ENCODE data around the gene PLB1.

PLB1 gene

GRCh38 chr2:28610583-28611201 is 114.8 kb downstream of the PLB1 start:
- peak overlapping the region; percentile 47 to 78 for H3K18ac ChIP-seq (ENCODE audit: low read depth in 1 of 2, low read length in 2 of 2)
- H2BK5ac ChIP-seq (ENCODE audit: low read depth, low read length, poor library complexity, severe bottlenecking): no peak overlapping the region
- WGBS: 17% methylated on average over 8 of the region's 8 CpGs
- H3K4me1 ChIP-seq (ENCODE audit: control insufficient read depth, insufficient read depth, low read depth, low read length): peaks cover 40% of the 10 kb centered on the region
- DNase-seq: peak; percentile 87
- H2BK120ac ChIP-seq (ENCODE audit: low read depth, low read length): no peak overlapping the region
- peak overlapping the region; percentile 47 to 64 for H2BK12ac ChIP-seq (ENCODE audit: low read length in 2 of 2)
- peak overlapping the region; percentile 22 for H3K4me2 ChIP-seq (ENCODE audit: low read length, poor library complexity, severe bottlenecking)
- H3K4ac ChIP-seq (ENCODE audit: low read depth in 1 of 2, low read length in 2 of 2): no peak overlapping the region
- no peak overlapping the region for H3K9ac ChIP-seq (ENCODE audit: low read length)
- peak overlapping the region; percentile 7 for H2AFZ ChIP-seq (ENCODE audit: low read depth, low read length)
- H3K27ac ChIP-seq (ENCODE audit: low read length, poor library complexity, severe bottlenecking): peak overlapping the region; percentile 66
- no peaks in the 10 kb centered on the region for H3K9me3 ChIP-seq (ENCODE audit: control insufficient read depth, low read length)
- no peaks in the 10 kb centered on the region for H3K27me3 ChIP-seq (ENCODE audit: control insufficient read depth in 1 of 2, insufficient read depth in 1 of 2, low read length in 2 of 2)
- H3K23ac ChIP-seq (ENCODE audit: low read length in 2 of 2): no peak overlapping the region
- peak overlapping the region; percentile 40 for H2AK5ac ChIP-seq (ENCODE audit: low read length, severe bottlenecking)
- H3K36me3 ChIP-seq (ENCODE audit: control insufficient read depth in 1 of 2, insufficient read depth in 2 of 2, low read depth in 1 of 2, low read length in 2 of 2): no peaks in the 10 kb centered on the region
- peaks cover 2% of the 10 kb centered on the region for H3K79me1 ChIP-seq (replicated peaks; ENCODE audit: low read length, poor library complexity, severe bottlenecking)
- H4K91ac ChIP-seq (ENCODE audit: low read length): no peak overlapping the region
- no peak overlapping the region for H3K4me3 ChIP-seq (ENCODE audit: insufficient read depth in 1 of 2, low read depth in 1 of 2, low read length in 2 of 2)
- peak overlapping the region; percentile 74 for H2BK15ac ChIP-seq (ENCODE audit: low read depth, poor library complexity, severe bottlenecking)
- H4K8ac ChIP-seq (ENCODE audit: low read length): peak overlapping the region; percentile 64
- peak overlapping the region in 1 of 2 experiments; percentile 69 for H3K14ac ChIP-seq (ENCODE audit: low read length in 2 of 2)

GRCh38 chr2:28612131-28612812 is 116.4 kb downstream of the PLB1 start:
- Histone ChIP-seq H2BK12ac (ENCODE audit: low read length in 2 of 2) (peak overlapping the region in 1 of 2 experiments; percentile 66), H3K9ac (ENCODE audit: low read length) (no peak overlapping the region), H3K4me2 (ENCODE audit: low read length, poor library complexity, severe bottlenecking) (no peak overlapping the region), H3K27me3 (ENCODE audit: control insufficient read depth in 1 of 2, insufficient read depth in 1 of 2, low read length in 2 of 2) (no peaks in the 10 kb centered on the region), H4K8ac (ENCODE audit: low read length) (no peak overlapping the region), H2AK5ac (ENCODE audit: low read length, severe bottlenecking) (peak overlapping the region; percentile 97), H3K36me3 (ENCODE audit: control insufficient read depth in 1 of 2, insufficient read depth in 2 of 2, low read depth in 1 of 2, low read length in 2 of 2) (no peaks in the 10 kb centered on the region), H2BK5ac (ENCODE audit: low read depth, low read length, poor library complexity, severe bottlenecking) (no peak overlapping the region), H2BK120ac (ENCODE audit: low read depth, low read length) (no peak overlapping the region), H3K4me1 (ENCODE audit: control insufficient read depth, insufficient read depth, low read depth, low read length) (peaks cover 32% of the 10 kb centered on the region), H3K18ac (ENCODE audit: low read depth in 1 of 2, low read length in 2 of 2) (peak overlapping the region in 1 of 2 experiments; percentile 31), H3K27ac (ENCODE audit: low read length, poor library complexity, severe bottlenecking) (no peak overlapping the region), H3K14ac (ENCODE audit: low read length in 2 of 2) (no peak overlapping the region), H2AFZ (ENCODE audit: low read depth, low read length) (no peak overlapping the region), H2BK15ac (ENCODE audit: low read depth, poor library complexity, severe bottlenecking) (no peak overlapping the region), H4K91ac (ENCODE audit: low read length) (no peak overlapping the region), H3K4ac (ENCODE audit: low read depth in 1 of 2, low read length in 2 of 2) (no peak overlapping the region), H3K9me3 (ENCODE audit: control insufficient read depth, low read length) (no peaks in the 10 kb centered on the region), H3K4me3 (ENCODE audit: insufficient read depth in 1 of 2, low read depth in 1 of 2, low read length in 2 of 2) (no peak overlapping the region), H3K79me1 (replicated peaks; ENCODE audit: low read length, poor library complexity, severe bottlenecking) (peaks cover 2% of the 10 kb centered on the region), H3K23ac (ENCODE audit: low read length in 2 of 2) (no peak overlapping the region)
- no peak for DNase-seq
- WGBS: 93% methylated on average over 8 of the region's 9 CpGs

- H3K79me1 ChIP-seq (replicated peaks; ENCODE audit: low read length, poor library complexity, severe bottlenecking): peaks cover 2% of the 10 kb centered on the region
- peak overlapping the region; percentile 42 for H3K27ac ChIP-seq (ENCODE audit: low read length, poor library complexity, severe bottlenecking)
- H3K4me2 ChIP-seq (ENCODE audit: low read length, poor library complexity, severe bottlenecking): no peak overlapping the region
- no peak overlapping the region for H3K18ac ChIP-seq (ENCODE audit: low read depth in 1 of 2, low read length in 2 of 2)
- no peak overlapping the region for H4K91ac ChIP-seq (ENCODE audit: low read length)
- H3K27me3 ChIP-seq (ENCODE audit: control insufficient read depth in 1 of 2, insufficient read depth in 1 of 2, low read length in 2 of 2): no peaks in the 10 kb centered on the region
- no peaks in the 10 kb centered on the region for H3K9me3 ChIP-seq (ENCODE audit: control insufficient read depth, low read length)
- no peak overlapping the region for H2AK5ac ChIP-seq (ENCODE audit: low read length, severe bottlenecking)
- H2BK15ac ChIP-seq (ENCODE audit: low read depth, poor library complexity, severe bottlenecking): no peak overlapping the region
- DNase-seq: no peak
- H2BK120ac ChIP-seq (ENCODE audit: low read depth, low read length): no peak overlapping the region
- H2BK5ac ChIP-seq (ENCODE audit: low read depth, low read length, poor library complexity, severe bottlenecking): no peak overlapping the region
- H3K23ac ChIP-seq (ENCODE audit: low read length in 2 of 2): no peak overlapping the region
- peaks cover 29% of the 10 kb centered on the region for H3K4me1 ChIP-seq (ENCODE audit: control insufficient read depth, insufficient read depth, low read depth, low read length)
- no peak overlapping the region for H3K14ac ChIP-seq (ENCODE audit: low read length in 2 of 2)
- H3K4ac ChIP-seq (ENCODE audit: low read depth in 1 of 2, low read length in 2 of 2): no peak overlapping the region
- no peak overlapping the region for H2AFZ ChIP-seq (ENCODE audit: low read depth, low read length)
- H2BK12ac ChIP-seq (ENCODE audit: low read length in 2 of 2): no peak overlapping the region
- H3K36me3 ChIP-seq (ENCODE audit: control insufficient read depth in 1 of 2, insufficient read depth in 2 of 2, low read depth in 1 of 2, low read length in 2 of 2): no peaks in the 10 kb centered on the region
- no peak overlapping the region for H3K9ac ChIP-seq (ENCODE audit: low read length)
- 76% methylated on average over 2 of the region's 2 CpGs for WGBS
- no peak overlapping the region for H3K4me3 ChIP-seq (ENCODE audit: insufficient read depth in 1 of 2, low read depth in 1 of 2, low read length in 2 of 2)
- H4K8ac ChIP-seq (ENCODE audit: low read length): no peak overlapping the region
Measured at GRCh38 chr2:28613186-28613585, 117.3 kb downstream of the PLB1 start.

- H3K27me3 ChIP-seq (ENCODE audit: control insufficient read depth in 1 of 2, insufficient read depth in 1 of 2, low read length in 2 of 2): no peaks in the 10 kb centered on the region
- H4K8ac ChIP-seq (ENCODE audit: low read length): peak overlapping the region; percentile 53
- peaks cover 2% of the 10 kb centered on the region for H3K79me1 ChIP-seq (replicated peaks; ENCODE audit: low read length, poor library complexity, severe bottlenecking)
- no peak overlapping the region for H3K4me3 ChIP-seq (ENCODE audit: insufficient read depth in 1 of 2, low read depth in 1 of 2, low read length in 2 of 2)
- peak overlapping the region in 1 of 2 experiments; percentile 42 for H2BK12ac ChIP-seq (ENCODE audit: low read length in 2 of 2)
- peaks cover 27% of the 10 kb centered on the region for H3K4me1 ChIP-seq (ENCODE audit: control insufficient read depth, insufficient read depth, low read depth, low read length)
- H3K23ac ChIP-seq (ENCODE audit: low read length in 2 of 2): peak overlapping the region in 1 of 2 experiments; percentile 20
- no peaks in the 10 kb centered on the region for H3K36me3 ChIP-seq (ENCODE audit: control insufficient read depth in 1 of 2, insufficient read depth in 2 of 2, low read depth in 1 of 2, low read length in 2 of 2)
- no peak overlapping the region for H2AFZ ChIP-seq (ENCODE audit: low read depth, low read length)
- peak; percentile 85 for DNase-seq
- peak overlapping the region; percentile 18 to 19 for H3K18ac ChIP-seq (ENCODE audit: low read depth in 1 of 2, low read length in 2 of 2)
- 54% methylated on average over 10 of the region's 11 CpGs for WGBS
- peak overlapping the region in 1 of 2 experiments; percentile 6 for H3K14ac ChIP-seq (ENCODE audit: low read length in 2 of 2)
- peak overlapping the region; percentile 94 for H2BK5ac ChIP-seq (ENCODE audit: low read depth, low read length, poor library complexity, severe bottlenecking)
- peak overlapping the region; percentile 90 for H3K27ac ChIP-seq (ENCODE audit: low read length, poor library complexity, severe bottlenecking)
- no peak overlapping the region for H2BK120ac ChIP-seq (ENCODE audit: low read depth, low read length)
- no peak overlapping the region for H3K4me2 ChIP-seq (ENCODE audit: low read length, poor library complexity, severe bottlenecking)
- no peaks in the 10 kb centered on the region for H3K9me3 ChIP-seq (ENCODE audit: control insufficient read depth, low read length)
- peak overlapping the region; percentile 14 for H4K91ac ChIP-seq (ENCODE audit: low read length)
- H2BK15ac ChIP-seq (ENCODE audit: low read depth, poor library complexity, severe bottlenecking): no peak overlapping the region
- no peak overlapping the region for H3K9ac ChIP-seq (ENCODE audit: low read length)
- H3K4ac ChIP-seq (ENCODE audit: low read depth in 1 of 2, low read length in 2 of 2): peak overlapping the region; percentile 9 to 24
- H2AK5ac ChIP-seq (ENCODE audit: low read length, severe bottlenecking): peak overlapping the region; percentile 97
Measured at GRCh38 chr2:28613633-28614501, 118.0 kb downstream of the PLB1 start.
